Measurements from ENCODE around the gene CLDN25. TPM values are rescaled to one million over a fixed set of nuclear protein-coding genes. Genes with fewer than 3 reads are reported as not detected.
A peak's percentile ranks its signal among the peaks of the same experiment; 100 is the strongest.

Gene CLDN25
- total and polyA plus RNA-seq, 2 donors (not counting 3 experiments of a cell fraction or from before 2014, with no cell fraction given) = not detected

DNA sequence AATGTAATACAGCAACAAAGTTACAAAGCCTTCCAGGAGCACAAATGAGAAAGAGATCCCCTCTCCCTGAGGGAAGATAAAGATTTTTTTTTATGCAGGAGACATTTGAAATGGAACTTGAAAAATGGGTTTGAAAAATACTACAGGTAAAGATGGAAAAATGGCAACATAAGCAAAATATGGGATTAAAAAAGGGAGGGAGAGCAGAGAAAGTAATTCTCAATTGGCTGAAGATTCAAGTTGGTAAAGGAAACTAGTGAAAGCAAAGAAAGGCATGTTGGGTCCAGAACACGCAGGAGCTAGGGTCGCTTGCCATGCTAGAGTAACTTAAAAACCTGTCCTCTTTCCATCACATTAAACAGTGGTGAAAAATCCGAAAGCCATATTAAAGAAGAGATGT, 7.6 kb upstream of the CLDN25 start:
- peaks cover 0 to 3% of the 10 kb centered on the region in 2 experiments for H3K36me3 ChIP-seq (ENCODE audit: control insufficient read depth in 2 of 2, extremely low read depth in 1 of 2, insufficient read depth in 2 of 2, low read length in 2 of 2)
- H3K27me3 ChIP-seq (ENCODE audit: control insufficient read depth in 2 of 2, insufficient read depth in 2 of 2, low read length in 2 of 2) = peaks cover 7 to 22% of the 10 kb centered on the region in 2 experiments
- POLR2A ChIA-PET = no interaction called here
- H3K9ac ChIP-seq (replicated peaks; ENCODE audit: extremely low read depth, insufficient read depth, low read length) = no peak overlapping the region
- peaks cover 6% of the 10 kb centered on the region for H3K4me1 ChIP-seq (ENCODE audit: control insufficient read depth, extremely low read depth, insufficient read depth, low read length)
- H3K4me2 ChIP-seq (ENCODE audit: insufficient read depth, low read length) = no peak overlapping the region
- H3K9me1 ChIP-seq (replicated peaks; ENCODE audit: control insufficient read depth, extremely low read depth, insufficient read depth, low read length) = no peaks in the 10 kb centered on the region
- H3K27ac ChIP-seq (ENCODE audit: insufficient read depth, low read depth, low read length) = no peak overlapping the region
- H3K9me3 ChIP-seq (replicated peaks; ENCODE audit: control insufficient read depth, insufficient read depth, low read length) = no peaks in the 10 kb centered on the region
- peaks cover 24% of the 10 kb centered on the region for H3K79me2 ChIP-seq (ENCODE audit: control insufficient read depth, insufficient read depth, low read length)
- H2AFZ ChIP-seq (ENCODE audit: low read depth, low read length) = no peak overlapping the region
- no peaks in the 10 kb centered on the region for H4K20me1 ChIP-seq (replicated peaks; ENCODE audit: control insufficient read depth, extremely low read depth, insufficient read depth, low read length)
- no peak for DNase-seq (ENCODE audit: low read depth, low spot score)
- no peak for FAIRE-seq
- TF ChIP-seq MYC (IDR thresholded peaks at IDR 0.05; ENCODE audit: low read depth, low read length) (no peak), GATA2 (IDR thresholded peaks at IDR 0.05; ENCODE audit: insufficient read depth, insufficient read length, low read depth, low read length) (no peak), EZH2 (IDR thresholded peaks at IDR 0.05; ENCODE audit: borderline replicate concordance, low read depth, low read length, severe bottlenecking) (no peak), POLR2A (IDR thresholded peaks at IDR 0.05; ENCODE audit: low read depth, low read length) (no peak), JUN (IDR thresholded peaks at IDR 0.05; ENCODE audit: borderline replicate concordance, insufficient read depth, insufficient read length, low read depth) (no peak)
- TF ChIP-seq, protein P1, sequence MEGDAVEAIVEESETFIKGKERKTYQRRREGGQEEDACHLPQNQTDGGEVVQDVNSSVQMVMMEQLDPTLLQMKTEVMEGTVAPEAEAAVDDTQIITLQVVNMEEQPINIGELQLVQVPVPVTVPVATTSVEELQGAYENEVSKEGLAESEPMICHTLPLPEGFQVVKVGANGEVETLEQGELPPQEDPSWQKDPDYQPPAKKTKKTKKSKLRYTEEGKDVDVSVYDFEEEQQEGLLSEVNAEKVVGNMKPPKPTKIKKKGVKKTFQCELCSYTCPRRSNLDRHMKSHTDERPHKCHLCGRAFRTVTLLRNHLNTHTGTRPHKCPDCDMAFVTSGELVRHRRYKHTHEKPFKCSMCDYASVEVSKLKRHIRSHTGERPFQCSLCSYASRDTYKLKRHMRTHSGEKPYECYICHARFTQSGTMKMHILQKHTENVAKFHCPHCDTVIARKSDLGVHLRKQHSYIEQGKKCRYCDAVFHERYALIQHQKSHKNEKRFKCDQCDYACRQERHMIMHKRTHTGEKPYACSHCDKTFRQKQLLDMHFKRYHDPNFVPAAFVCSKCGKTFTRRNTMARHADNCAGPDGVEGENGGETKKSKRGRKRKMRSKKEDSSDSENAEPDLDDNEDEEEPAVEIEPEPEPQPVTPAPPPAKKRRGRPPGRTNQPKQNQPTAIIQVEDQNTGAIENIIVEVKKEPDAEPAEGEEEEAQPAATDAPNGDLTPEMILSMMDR (IDR thresholded peaks at IDR 0.05; ENCODE audit: extremely low read depth in 1 of 2, insufficient read depth in 1 of 2, low read depth in 1 of 2, low read length in 2 of 2) = no peak
- TF ChIP-seq, protein P2, sequence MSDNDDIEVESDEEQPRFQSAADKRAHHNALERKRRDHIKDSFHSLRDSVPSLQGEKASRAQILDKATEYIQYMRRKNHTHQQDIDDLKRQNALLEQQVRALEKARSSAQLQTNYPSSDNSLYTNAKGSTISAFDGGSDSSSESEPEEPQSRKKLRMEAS (IDR thresholded peaks at IDR 0.05; ENCODE audit: insufficient read depth, insufficient read length) = no peak
- dilution Hi-C loops (cut with MboI; ENCODE audit: extremely low pct_ligation_motif_present, low sequenced_read_pairs) (no loop called here), intact Hi-C loops (cut with micrococcal nuclease) (loop anchor here (5.0 to 10.0 kb wide), 3 partner anchors 237 to 630 kb away; partner anchors contain the start of genes ANKK1, C11orf71 and RBM7)
- no peak overlapping the region for H3K4me3 ChIP-seq (replicated peaks in 1 of 3; ENCODE audit: insufficient read depth in 1 of 3, low read depth in 1 of 3, low read length in 3 of 3)
- CTCF ChIA-PET = interaction anchor here (1.1 to 2.9 kb wide), 3 partner anchors 13 to 458 kb away, joined by 3 to 19 read pairs (median 5); partner anchors contain the start of gene TTC12
- TSS peak; percentile 38 for BruUV-seq (replicated peaks)

Data from endothelial cell of umbilical vein (primary cell).